ENCODE data around the gene CEBPA.

GRCh38 chr19:33348301-33349010 is 46.1 kb upstream of the CEBPA start:
- TF ChIP-seq POLR2A (IDR thresholded peaks at IDR 0.05) (no peak), POLR2AphosphoS5 (IDR thresholded peaks at IDR 0.05) (no peak)

Measured in stomach (tissue), 4 donors.